ENCODE measurements around the gene HSPA8.

DNA sequence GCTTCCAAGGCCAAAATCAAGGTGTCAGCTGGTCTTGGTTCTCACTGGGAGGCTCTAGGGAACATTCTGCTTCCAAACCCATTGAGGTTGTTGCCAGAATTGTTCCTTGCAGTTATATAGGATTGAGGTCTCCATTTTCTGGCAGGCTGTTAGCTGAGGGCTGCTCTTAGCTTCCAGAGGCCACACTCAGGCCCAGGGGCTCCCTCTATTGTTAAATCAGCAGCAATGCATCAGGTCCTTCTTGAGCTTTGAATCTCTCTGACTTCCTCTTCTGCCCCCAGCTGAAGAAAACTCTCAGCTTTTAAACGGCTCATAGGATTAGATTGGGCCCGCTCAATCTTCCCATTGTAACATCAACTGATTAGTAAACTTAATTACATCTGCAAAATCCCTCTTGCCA, 41.0 kb downstream of the HSPA8 start:
- TF ChIP-seq L3MBTL2 (conservative IDR thresholded peaks at IDR 0.05) (no peak), ZNF384 (IDR thresholded peaks at IDR 0.05) (no peak), FOXA1 (IDR thresholded peaks at IDR 0.05) (no peak), NFRKB (IDR thresholded peaks at IDR 0.05) (no peak)
